HG03280 (cell line): ENCODE data around the gene LRRK1.

Experiments
- ATAC-seq: cut with Tn5 transposase; IDR thresholded peaks from one replicate; pipeline ENCODE4 v1.9.1; 2021; ENCODE audit warnings: mild to moderate bottlenecking, moderate library complexity; ENCODE audit not compliant: unreplicated experiment

Gene LRRK1

DNA sequence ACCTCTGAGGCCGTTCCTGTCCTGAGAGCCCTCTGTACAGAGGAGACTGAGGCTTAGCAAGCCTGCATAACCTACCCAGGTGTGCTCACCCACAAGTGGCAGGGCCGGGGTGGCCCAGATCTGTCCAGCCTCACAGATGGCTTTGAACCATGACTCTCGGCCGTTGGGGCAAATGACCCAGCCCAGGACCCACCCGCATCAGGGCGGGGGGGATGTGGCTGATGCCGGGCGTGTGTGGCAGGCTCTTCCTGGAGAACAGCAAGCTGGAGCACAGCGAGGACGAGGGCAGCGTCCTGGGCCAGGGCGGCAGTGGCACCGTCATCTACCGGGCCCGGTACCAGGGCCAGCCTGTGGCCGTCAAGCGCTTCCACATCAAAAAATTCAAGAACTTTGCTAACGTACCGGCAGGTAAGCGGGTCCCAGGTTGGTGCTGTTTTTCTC, 133.5 kb downstream of the LRRK1 start:
- ATAC-seq = no peak

GRCh38 chr15:101053261-101053660, 134.1 kb downstream of the LRRK1 start:
- ATAC-seq = no peak

DNA sequence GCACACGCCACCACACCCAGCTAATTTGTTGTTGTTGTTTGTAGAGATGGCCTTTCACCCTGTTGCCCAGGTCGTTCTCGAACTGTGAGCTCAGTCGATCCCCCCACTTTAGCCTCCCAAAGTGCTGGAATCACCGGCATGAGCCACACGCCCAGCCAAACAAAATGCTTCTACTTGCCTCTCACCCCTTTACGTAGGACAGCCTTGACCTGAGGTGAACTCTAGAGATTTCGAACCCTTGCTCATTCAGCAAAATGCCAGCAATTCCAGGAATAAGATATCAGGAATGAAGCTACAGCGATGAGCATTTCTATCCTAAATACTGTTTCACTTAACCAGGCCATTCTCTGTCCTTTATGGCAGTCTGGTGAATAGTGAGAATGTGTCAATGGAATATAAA, 135.0 kb downstream of the LRRK1 start:
- ATAC-seq = no peak

GRCh38 chr15:101054991-101055390, 135.8 kb downstream of the LRRK1 start:
- no peak for ATAC-seq

GRCh38 chr15:101055411-101055810, 136.3 kb downstream of the LRRK1 start:
- no peak for ATAC-seq

GRCh38 chr15:101056366-101057334, 137.5 kb downstream of the LRRK1 start:
- no peak for ATAC-seq

DNA sequence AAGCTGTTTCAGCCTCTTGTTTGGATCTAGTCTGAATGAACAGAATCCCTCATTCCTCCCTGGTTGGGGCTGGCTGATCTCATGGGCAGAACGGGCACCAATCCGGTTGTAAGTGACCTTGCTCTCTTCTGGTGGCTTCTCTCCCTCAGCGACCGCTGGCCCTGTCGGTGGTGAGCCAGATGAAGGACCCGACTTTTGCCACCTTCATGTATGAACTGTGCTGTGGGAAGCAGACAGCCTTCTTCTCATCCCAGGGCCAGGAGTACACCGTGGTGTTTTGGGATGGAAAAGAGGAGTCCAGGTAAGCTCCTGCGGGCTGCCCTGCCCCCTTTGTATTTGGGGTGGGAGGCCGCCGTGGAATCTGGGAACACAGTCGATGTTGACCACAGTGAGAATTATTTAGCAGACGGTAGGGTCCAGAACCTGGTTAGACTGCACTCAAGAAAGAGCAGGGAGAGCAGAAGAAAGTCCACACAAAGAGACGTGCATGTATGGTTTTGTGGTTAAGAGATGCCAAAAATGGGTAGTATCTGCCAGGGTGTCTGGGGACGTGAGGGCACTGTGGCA, 138.8 kb downstream of the LRRK1 start:
- ATAC-seq = no peak

GRCh38 chr15:101058735-101059134, 139.6 kb downstream of the LRRK1 start:
- no peak for ATAC-seq

GRCh38 chr15:101059381-101060341, 140.5 kb downstream of the LRRK1 start:
- ATAC-seq = no peak

- ATAC-seq = no peak
Observed at GRCh38 chr15:101060576-101061551, 141.7 kb downstream of the LRRK1 start.

GRCh38 chr15:101062063-101062462, 142.9 kb downstream of the LRRK1 start:
- ATAC-seq = no peak

DNA sequence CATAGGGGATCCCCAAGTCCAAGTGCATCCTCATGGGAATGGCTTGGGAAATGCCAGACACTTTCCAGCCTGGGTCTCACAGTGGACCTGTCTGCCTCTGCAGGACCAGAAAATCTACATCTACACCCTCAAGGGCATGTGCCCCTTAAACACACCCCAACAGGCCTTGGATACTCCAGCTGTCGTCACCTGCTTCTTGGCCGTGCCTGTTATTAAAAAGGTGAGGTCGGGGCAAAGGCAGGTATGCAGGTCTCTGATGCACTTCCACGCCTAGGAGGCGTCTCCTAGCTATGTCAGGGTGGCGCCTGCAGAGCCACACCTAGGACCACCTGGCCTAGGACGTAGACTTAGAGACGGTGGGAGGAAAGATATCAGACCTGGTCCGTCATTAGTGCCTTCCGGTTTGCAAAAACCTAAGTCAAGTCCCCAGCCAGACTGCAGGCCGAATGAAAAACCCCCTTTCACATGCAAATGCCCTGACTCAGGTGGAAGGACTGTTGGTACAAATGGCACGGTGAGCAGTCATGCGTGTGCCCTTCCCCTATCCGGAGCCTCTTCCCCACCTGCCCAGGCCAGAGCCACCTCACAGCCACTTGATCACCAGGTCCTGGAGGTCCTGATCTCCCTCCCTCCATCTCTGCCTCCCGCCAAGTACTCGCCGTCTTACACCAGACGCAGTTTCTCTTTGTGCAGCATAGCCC, 143.5 kb downstream of the LRRK1 start:
- peak; percentile 68 for ATAC-seq

DNA sequence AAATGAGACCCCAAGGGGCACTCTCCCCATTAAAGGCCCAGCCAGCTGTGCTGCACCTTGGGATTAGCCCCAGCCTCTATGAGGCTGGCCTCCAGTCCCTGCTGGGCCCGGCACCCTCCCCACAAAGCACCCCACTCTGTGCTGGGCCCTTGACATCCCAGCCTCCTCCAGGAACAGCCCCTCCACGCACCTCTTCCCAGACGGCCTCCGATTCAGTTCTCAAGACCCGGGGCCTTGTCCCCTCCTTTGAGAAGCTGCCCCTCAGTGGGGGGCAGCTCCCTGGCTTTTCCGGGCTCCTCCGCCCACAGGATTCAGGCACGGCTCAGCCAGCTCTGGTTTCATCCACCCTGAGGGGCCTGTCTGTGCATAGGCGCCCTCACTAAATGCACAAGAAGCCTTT, 144.1 kb downstream of the LRRK1 start:
- no peak for ATAC-seq

DNA sequence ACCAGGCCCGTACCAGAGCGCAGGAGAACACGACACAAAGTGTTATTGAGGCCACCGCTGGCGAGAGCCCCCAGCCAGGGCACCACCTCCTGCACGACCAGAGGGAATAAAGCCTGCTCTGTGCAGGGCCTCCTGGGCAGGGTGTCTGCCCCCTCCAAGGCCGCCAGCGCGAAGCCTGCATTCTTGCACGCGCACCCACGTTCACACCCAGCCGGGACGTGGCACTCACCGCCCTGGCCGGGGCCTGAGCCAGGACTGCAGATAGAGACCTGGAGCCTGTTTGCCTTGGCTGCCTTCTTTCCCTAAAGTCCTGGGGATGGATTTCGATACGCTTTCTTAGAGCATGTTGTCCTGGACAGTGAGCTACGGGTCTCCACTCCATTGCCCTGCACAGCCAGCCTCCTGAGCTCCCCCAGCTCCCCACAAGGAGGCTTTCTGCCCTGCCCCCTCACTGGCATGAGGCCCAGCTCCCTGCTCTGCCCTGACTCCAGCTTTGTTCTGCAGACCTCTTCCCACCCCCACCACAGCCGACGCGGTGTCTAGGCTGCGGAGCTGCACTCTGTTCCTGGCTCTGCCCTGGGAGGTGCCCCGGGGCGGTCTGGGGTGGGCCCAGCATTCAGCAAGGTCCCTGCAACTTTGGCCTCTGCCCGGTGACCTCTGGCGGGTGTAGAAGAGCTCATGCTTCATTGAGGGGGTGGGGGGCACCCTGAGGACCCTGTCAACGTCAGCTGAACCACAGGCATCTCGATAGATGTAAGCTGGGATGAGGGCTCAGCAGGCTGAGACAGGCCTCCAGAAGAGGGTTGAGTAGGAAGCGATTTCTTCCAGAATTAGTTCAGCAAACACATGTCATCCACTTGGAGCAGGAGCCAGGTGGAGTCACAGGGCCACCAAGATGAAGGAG, 145.0 kb downstream of the LRRK1 start:
- ATAC-seq = no peak

DNA sequence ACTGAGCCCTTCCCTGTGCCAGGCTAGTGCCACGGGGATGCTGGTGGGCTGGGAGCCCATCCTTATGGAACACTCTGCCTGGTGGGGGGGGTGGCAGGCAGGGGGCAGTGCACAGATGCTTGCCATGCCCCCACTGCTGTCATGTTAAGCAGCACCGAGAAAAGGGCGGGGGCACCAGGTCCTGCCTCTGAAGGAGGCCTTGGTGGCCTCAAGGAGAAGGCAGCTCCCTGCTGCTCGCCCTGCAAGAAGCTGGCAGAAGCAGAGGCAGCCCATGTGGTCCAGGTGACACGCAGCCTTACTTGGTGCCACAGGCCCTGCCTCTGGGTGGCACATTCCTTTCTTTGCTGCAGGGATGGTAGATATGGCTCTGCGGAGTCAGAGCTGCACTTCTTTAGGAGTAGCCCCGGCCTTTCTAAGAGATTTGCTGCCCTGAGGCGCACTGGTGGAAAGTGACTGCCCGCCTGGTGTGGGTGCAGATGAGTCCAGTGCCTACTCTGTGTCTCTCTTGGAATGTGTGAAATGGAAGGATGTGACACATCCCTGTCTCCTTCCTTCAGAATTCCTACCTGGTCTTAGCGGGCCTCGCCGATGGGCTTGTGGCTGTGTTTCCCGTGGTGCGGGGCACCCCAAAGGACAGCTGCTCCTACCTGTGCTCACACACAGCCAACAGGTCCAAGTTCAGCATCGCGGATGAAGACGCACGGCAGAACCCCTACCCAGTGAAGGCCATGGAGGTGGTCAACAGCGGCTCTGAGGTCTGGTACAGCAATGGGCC, 145.8 kb downstream of the LRRK1 start:
- ATAC-seq = no peak

GRCh38 chr15:101065570-101066221, 146.5 kb downstream of the LRRK1 start:
- no peak for ATAC-seq
